WERI-Rb-1 (cell line): ENCODE measurements around the gene SP3.

Source experiments
- DNase-seq: peaks from one replicate; pipeline ENCODE4 v3.0.0-alpha.2; 2020
- H3K27ac ChIP-seq: fragments of 250-450 bp; sonication (Bioruptor Pico); 2 replicates; pipeline ENCODE4 v1.5.1; 2020; ENCODE audit warnings: mild to moderate bottlenecking, moderate library complexity
- H3K27me3 ChIP-seq: fragments of 250-450 bp; sonication (Bioruptor Pico); 2 replicates; pipeline ENCODE4 v1.5.1; 2021; ENCODE audit warnings: mild to moderate bottlenecking, low read depth, moderate library complexity; ENCODE audit not compliant: insufficient read depth, severe bottlenecking
- H3K36me3 ChIP-seq: fragments of 250-450 bp; sonication (Bioruptor Pico); 2 replicates; pipeline ENCODE4 v1.5.1; 2020; ENCODE audit warnings: mild to moderate bottlenecking, moderate library complexity
- H3K4me3 ChIP-seq: 2 replicates; pipeline ENCODE4 v1.5.1; 2011; ENCODE audit warnings: low read depth, mild to moderate bottlenecking, control low read depth, low read length
- H3K9me3 ChIP-seq: fragments of 250-450 bp; sonication (Bioruptor Pico); 2 replicates; pipeline ENCODE4 v1.5.1; 2021; ENCODE audit warnings: mild to moderate bottlenecking, moderate library complexity; ENCODE audit not compliant: severe bottlenecking
- CTCF ChIP-seq: IDR thresholded peaks from 2 replicates; pipeline ENCODE4 v1.5.1; 2011; ENCODE audit warnings: low read depth, mild to moderate bottlenecking, control low read depth, inconsistent platforms, low read length

Gene SP3

GRCh38 chr2:173935305-173935704 lies 29.9 kb downstream of the SP3 start:
- Histone ChIP-seq H3K36me3 (peaks cover 34% of the 10 kb centered on the region), H3K4me3 (no peak overlapping the region), H3K9me3 (no peaks in the 10 kb centered on the region), H3K27me3 (no peaks in the 10 kb centered on the region), H3K27ac (no peak overlapping the region)
- no peak for TF ChIP-seq CTCF
- no peak for DNase-seq

- DNase-seq: no peak
- Histone ChIP-seq H3K36me3 (peaks cover 38% of the 10 kb centered on the region), H3K9me3 (no peaks in the 10 kb centered on the region), H3K27ac (no peak overlapping the region), H3K27me3 (no peaks in the 10 kb centered on the region), H3K4me3 (no peak overlapping the region)
- no peak for TF ChIP-seq CTCF
Observed at GRCh38 chr2:173934895-173935294, 30.3 kb downstream of the SP3 start.

GRCh38 chr2:173931751-173932150 lies 33.4 kb downstream of the SP3 start:
- H3K4me3 ChIP-seq: no peak overlapping the region
- no peak for DNase-seq
- H3K27me3 ChIP-seq: no peaks in the 10 kb centered on the region
- TF ChIP-seq CTCF: no peak
- no peaks in the 10 kb centered on the region for H3K9me3 ChIP-seq
- H3K36me3 ChIP-seq: peaks cover 49% of the 10 kb centered on the region
- no peak overlapping the region for H3K27ac ChIP-seq

DNA sequence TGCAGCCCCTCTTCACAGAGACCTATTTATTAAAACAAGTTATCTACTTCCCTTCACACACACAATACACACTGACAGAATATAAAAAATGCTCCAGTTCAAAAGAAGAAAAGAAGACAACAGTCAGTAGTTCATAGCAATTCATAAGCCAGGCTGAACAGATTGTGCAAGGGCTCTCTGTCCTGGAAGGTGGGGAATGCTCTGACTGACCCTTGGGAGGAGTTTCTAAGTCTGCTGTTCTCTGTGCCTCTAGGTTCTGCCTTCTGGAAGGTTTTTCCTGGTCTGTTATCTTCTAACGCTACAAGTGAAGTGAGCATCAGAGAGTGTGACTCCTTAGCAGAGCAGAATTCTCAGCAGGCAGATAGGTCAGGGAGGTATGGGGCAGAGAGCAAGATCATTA lies 35.7 kb downstream of the SP3 start:
- H3K4me3 ChIP-seq: no peak overlapping the region
- H3K27me3 ChIP-seq: no peaks in the 10 kb centered on the region
- H3K27ac ChIP-seq: no peak overlapping the region
- TF ChIP-seq CTCF: no peak
- no peak for DNase-seq
- H3K36me3 ChIP-seq: peaks cover 46% of the 10 kb centered on the region
- H3K9me3 ChIP-seq: no peaks in the 10 kb centered on the region

GRCh38 chr2:173926875-173927274 lies 38.3 kb downstream of the SP3 start:
- H3K36me3 ChIP-seq: peaks cover 28% of the 10 kb centered on the region
- no peaks in the 10 kb centered on the region for H3K9me3 ChIP-seq
- TF ChIP-seq CTCF: no peak
- DNase-seq: no peak
- H3K4me3 ChIP-seq: no peak overlapping the region
- no peak overlapping the region for H3K27ac ChIP-seq
- H3K27me3 ChIP-seq: no peaks in the 10 kb centered on the region

- DNase-seq: no peak
- Histone ChIP-seq H3K4me3 (no peak overlapping the region), H3K9me3 (no peaks in the 10 kb centered on the region), H3K27me3 (no peaks in the 10 kb centered on the region), H3K27ac (no peak overlapping the region), H3K36me3 (peaks cover 18% of the 10 kb centered on the region)
- no peak for TF ChIP-seq CTCF
Observed at GRCh38 chr2:173924285-173924684, 40.9 kb downstream of the SP3 start.
